HCT116 (cell line): ENCODE data around the gene COQ3. TPM values are rescaled to one million over a fixed set of nuclear protein-coding genes. Genes with fewer than 3 reads are reported as not detected.

Experiments used
- ATAC-seq: fragments of 200-7000 bp; cut with Tn5 transposase; 2 replicates; pipeline ENCODE4 v1.9.1; 2020; ENCODE audit warnings: mild to moderate bottlenecking, moderate library complexity
- BruUV-seq: library from RNA; stranded (reverse); fragments of 400-500 nt; replicated peaks from 2 replicates; lab custom pipeline; 2021; lab: Mats Ljungman, UMichigan
- CTCF ChIA-PET: fragments of 300-600 bp; sonication (Branson Sonifier 250); formaldehyde crosslinking; loops from one replicate; lab custom pipeline; 2021; ENCODE audit warnings: antibody characterized with exemption; lab: Charles Lee
- POLR2A ChIA-PET: fragments of 300-600, 350-600 bp; sonication (Branson Sonifier 250); formaldehyde crosslinking; loops from one replicate; lab custom pipeline; 2021; ENCODE audit warnings: antibody characterized with exemption; lab: Charles Lee
- RAD21 ChIA-PET, 2 experiments: fragments of 300-600 bp; sonication (Branson Sonifier 250); formaldehyde crosslinking; loops; one replicate each; lab custom pipeline; 2023; ENCODE audit warnings: low total read pairs in 2 of 2; ENCODE audit not compliant: uncharacterized antibody in 2 of 2, unreplicated experiment in 2 of 2, low non-redundant PET in 1 of 2; lab: Charles Lee
- DNase-seq: peaks from one replicate; pipeline ENCODE4 v3.0.0-alpha.2; 2010; ENCODE audit warnings: low read depth, low spot score
- H2AFZ ChIP-seq: fragments of 200-600 bp; shearing (Covaris generic), sonication (generic); 2 replicates; pipeline ENCODE4 v1.6.1; 2017; ENCODE audit warnings: low read depth, mixed run types, mixed read lengths, antibody characterized with exemption, low read length; ENCODE audit not compliant: poor library complexity, severe bottlenecking
- H3K27ac ChIP-seq: 2 replicates; pipeline ENCODE4 v1.5.1; 2012; ENCODE audit warnings: low read depth, low read length
- H3K27me3 ChIP-seq: fragments of 200-600 bp; sonication (generic); 2 replicates; pipeline ENCODE4 v1.6.1; 2016; ENCODE audit warnings: mixed run types, low read length, mixed read lengths; ENCODE audit not compliant: insufficient read depth
- H3K36me3 ChIP-seq, 2 experiments: fragments of 200-500 bp in 1 of 2; fragments of 200-600 bp in 1 of 2; sonication (Bioruptor generic) in 1 of 2; sonication (generic) in 1 of 2; 2 replicates each; pipeline versions ENCODE4 v1.5.1 to v1.6.1; 2014 to 2016; ENCODE audit warnings: low read length in 2 of 2, inconsistent platforms in 1 of 2, mixed read lengths in 1 of 2, mixed run types in 1 of 2; ENCODE audit not compliant: insufficient read depth in 2 of 2, control insufficient read depth in 1 of 2
- H3K4me1 ChIP-seq, 2 experiments: fragments of 200-600 bp in 1 of 2; sonication (generic) in 1 of 2; 2 replicates each; pipeline versions ENCODE4 v1.5.1 to v1.6.1; 2012 to 2017; ENCODE audit warnings: low read length in 2 of 2, inconsistent platforms in 1 of 2, mild to moderate bottlenecking in 1 of 2, mixed read lengths in 1 of 2, mixed run types in 1 of 2, moderate library complexity in 1 of 2; ENCODE audit not compliant: insufficient read depth in 2 of 2, control insufficient read depth in 1 of 2
- H3K4me2 ChIP-seq: fragments of 200-600 bp; sonication (generic); 2 replicates; pipeline ENCODE4 v1.6.1; 2017; ENCODE audit warnings: mixed run types, low read length, mixed read lengths
- H3K4me3 ChIP-seq, 2 experiments: fragments of 200-600 bp in 1 of 2; sonication (generic) in 1 of 2; replicated peaks in 1 of 2; 2 replicates each; pipeline ENCODE4 v1.5.1; 2011 to 2016; ENCODE audit warnings: low read length in 2 of 2, control low read depth in 1 of 2, low read depth in 1 of 2, mild to moderate bottlenecking in 1 of 2, mixed read lengths in 1 of 2, mixed run types in 1 of 2
- H3K79me2 ChIP-seq: fragments of 200-600 bp; sonication (generic); 2 replicates; pipeline ENCODE4 v1.6.1; 2017; ENCODE audit warnings: mild to moderate bottlenecking, mixed run types, low read length, moderate library complexity, mixed read lengths; ENCODE audit not compliant: insufficient read depth
- H3K9ac ChIP-seq: fragments of 200-600 bp; sonication (generic); 2 replicates; pipeline ENCODE4 v1.6.1; 2016; ENCODE audit warnings: low read length, mixed read lengths
- H3K9me2 ChIP-seq: fragments of 200-600 bp; sonication (generic), shearing (Covaris generic); 2 replicates; pipeline ENCODE4 v1.6.1; 2017; ENCODE audit warnings: mixed run types, mild to moderate bottlenecking, moderate library complexity; ENCODE audit not compliant: insufficient read depth
- H3K9me3 ChIP-seq, 2 experiments: fragments of 200-500 bp in 1 of 2; fragments of 200-600 bp in 1 of 2; sonication (Bioruptor generic) in 1 of 2; sonication (generic) in 1 of 2; 2 replicates each; pipeline ENCODE4 v1.6.1; 2014 to 2017; ENCODE audit warnings: low read length in 2 of 2, mixed read lengths in 2 of 2, inconsistent platforms in 1 of 2, low read depth in 1 of 2, mild to moderate bottlenecking in 1 of 2, mixed run types in 1 of 2, moderate library complexity in 1 of 2; ENCODE audit not compliant: control insufficient read depth in 1 of 2, insufficient read depth in 1 of 2
- H4K20me1 ChIP-seq: fragments of 200-600 bp; sonication (generic), shearing (Covaris generic); 2 replicates; pipeline ENCODE4 v1.6.1; 2017; ENCODE audit warnings: mixed run types, mild to moderate bottlenecking, moderate library complexity; ENCODE audit not compliant: insufficient read depth
- CBX3 ChIP-seq: IDR thresholded peaks from 2 replicates; pipeline ENCODE4 v1.6.1; 2012; ENCODE audit warnings: low read depth
- CTCF ChIP-seq, 3 experiments: fragments of 200-600 bp in 1 of 3; sonication (generic) in 1 of 3; IDR thresholded peaks in 2 of 3; conservative IDR thresholded peaks in 1 of 3; 2 replicates each; pipeline ENCODE4 v1.5.1; 2012 to 2017; ENCODE audit warnings: low read depth in 2 of 3, low read length in 2 of 3, antibody characterized with exemption in 1 of 3, borderline replicate concordance in 1 of 3, control low read depth in 1 of 3, mild to moderate bottlenecking in 1 of 3, mixed read lengths in 1 of 3, mixed run types in 1 of 3, moderate library complexity in 1 of 3; ENCODE audit not compliant: insufficient read depth in 1 of 3
- EGR1 ChIP-seq: IDR thresholded peaks from 2 replicates; pipeline ENCODE4 v1.6.1; 2012; ENCODE audit warnings: low read depth
- ELF1 ChIP-seq: IDR thresholded peaks from 2 replicates; pipeline ENCODE4 v1.6.1; 2012; ENCODE audit warnings: low read depth, borderline replicate concordance
- EZH2phosphoT487 ChIP-seq: fragments of 200-600 bp; IDR thresholded peaks from 2 replicates; pipeline ENCODE4 v1.6.1; 2018; ENCODE audit warnings: antibody characterized with exemption, borderline replicate concordance
- MAX ChIP-seq: IDR thresholded peaks from 2 replicates; pipeline ENCODE4 v1.6.1; 2012
- POLR2AphosphoS5 ChIP-seq: IDR thresholded peaks from 2 replicates; pipeline ENCODE4 v1.6.1; 2011; ENCODE audit warnings: mild to moderate bottlenecking, low read depth, low read length, moderate library complexity
- RAD21 ChIP-seq: IDR thresholded peaks from 2 replicates; pipeline ENCODE4 v1.6.1; 2012; ENCODE audit warnings: low read depth, mild to moderate bottlenecking
- SIN3A ChIP-seq: IDR thresholded peaks from 2 replicates; pipeline ENCODE4 v1.6.1; 2012; ENCODE audit warnings: low read depth
- SP1 ChIP-seq: IDR thresholded peaks from 2 replicates; pipeline ENCODE4 v1.6.1; 2012; ENCODE audit warnings: low read depth
- TCF7L2 ChIP-seq: IDR thresholded peaks from 2 replicates; pipeline ENCODE4 v1.7.0; 2011; ENCODE audit warnings: borderline replicate concordance, inconsistent platforms; ENCODE audit not compliant: insufficient read depth, insufficient read length; ENCODE audit errors: extremely low read depth
- YY1 ChIP-seq: IDR thresholded peaks from 2 replicates; pipeline ENCODE4 v1.6.1; 2011; ENCODE audit warnings: low read length, low read depth, moderate library complexity, mild to moderate bottlenecking; ENCODE audit not compliant: insufficient replicate concordance; ENCODE audit errors: extremely low read depth
- ZBTB33 ChIP-seq: IDR thresholded peaks from 2 replicates; pipeline ENCODE4 v1.6.1; 2011; ENCODE audit warnings: mild to moderate bottlenecking, low read length, moderate library complexity; ENCODE audit not compliant: insufficient replicate concordance; ENCODE audit errors: extremely low read depth
- ZFX ChIP-seq: fragments of 450-650 bp; IDR thresholded peaks from 2 replicates; pipeline ENCODE4 v1.6.1; 2017
- ZNF274 ChIP-seq: fragments of 200-500 bp; sonication (Bioruptor generic); IDR thresholded peaks from 2 replicates; pipeline ENCODE4 v1.6.1; 2014; ENCODE audit warnings: mild to moderate bottlenecking, low read depth, low read length, inconsistent platforms
- intact Hi-C: fragments of 100-400 bp; cut with micrococcal nuclease; formaldehyde crosslinking; loops from 2 replicates; pipeline ENCODE4 v1.10.0; 2022
- total RNA-seq: library from RNA; stranded (reverse); gene quantifications from one replicate; pipeline ENCODE4 v1.2.1, GENCODE V29; 2021; ENCODE audit not compliant: unreplicated experiment
- TF ChIP-seq, protein P1 (sequence below): IDR thresholded peaks from 2 replicates; pipeline ENCODE4 v1.6.1; 2012
- TF ChIP-seq, protein P2 (sequence below): IDR thresholded peaks from 2 replicates; pipeline ENCODE4 v1.6.1; 2012; ENCODE audit warnings: low read depth

The COQ3 gene
- total RNA-seq, 1 experiment from 2014 or later = 19.0 TPM

DNA sequence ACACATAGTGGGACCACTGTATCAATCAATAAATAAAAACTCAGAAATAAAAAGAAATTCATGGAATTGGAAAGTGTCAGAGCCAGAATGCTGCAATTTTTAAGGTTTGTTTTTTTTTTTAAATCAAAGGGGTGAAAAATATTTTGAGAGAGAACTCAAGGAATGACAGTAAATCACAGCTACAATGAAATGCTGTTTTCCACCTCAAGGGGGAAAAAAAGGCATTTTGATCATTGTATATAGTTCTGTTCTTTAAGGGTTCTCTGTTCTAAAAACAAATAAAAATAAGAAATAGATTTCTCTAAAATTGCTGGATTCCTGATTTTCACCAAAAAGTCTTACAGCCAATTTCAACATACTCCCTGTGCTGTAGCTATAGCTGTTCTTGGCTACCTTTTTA lies 69.0 kb downstream of the COQ3 start:
- TF ChIP-seq TCF7L2 = no peak
- no peak for TF ChIP-seq SIN3A
- no peak for TF ChIP-seq SP1
- TF ChIP-seq ZFX = no peak
- TF ChIP-seq, protein P1, sequence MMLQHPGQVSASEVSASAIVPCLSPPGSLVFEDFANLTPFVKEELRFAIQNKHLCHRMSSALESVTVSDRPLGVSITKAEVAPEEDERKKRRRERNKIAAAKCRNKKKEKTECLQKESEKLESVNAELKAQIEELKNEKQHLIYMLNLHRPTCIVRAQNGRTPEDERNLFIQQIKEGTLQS = no peak
- no peak for TF ChIP-seq ZBTB33
- TF ChIP-seq, protein P2, sequence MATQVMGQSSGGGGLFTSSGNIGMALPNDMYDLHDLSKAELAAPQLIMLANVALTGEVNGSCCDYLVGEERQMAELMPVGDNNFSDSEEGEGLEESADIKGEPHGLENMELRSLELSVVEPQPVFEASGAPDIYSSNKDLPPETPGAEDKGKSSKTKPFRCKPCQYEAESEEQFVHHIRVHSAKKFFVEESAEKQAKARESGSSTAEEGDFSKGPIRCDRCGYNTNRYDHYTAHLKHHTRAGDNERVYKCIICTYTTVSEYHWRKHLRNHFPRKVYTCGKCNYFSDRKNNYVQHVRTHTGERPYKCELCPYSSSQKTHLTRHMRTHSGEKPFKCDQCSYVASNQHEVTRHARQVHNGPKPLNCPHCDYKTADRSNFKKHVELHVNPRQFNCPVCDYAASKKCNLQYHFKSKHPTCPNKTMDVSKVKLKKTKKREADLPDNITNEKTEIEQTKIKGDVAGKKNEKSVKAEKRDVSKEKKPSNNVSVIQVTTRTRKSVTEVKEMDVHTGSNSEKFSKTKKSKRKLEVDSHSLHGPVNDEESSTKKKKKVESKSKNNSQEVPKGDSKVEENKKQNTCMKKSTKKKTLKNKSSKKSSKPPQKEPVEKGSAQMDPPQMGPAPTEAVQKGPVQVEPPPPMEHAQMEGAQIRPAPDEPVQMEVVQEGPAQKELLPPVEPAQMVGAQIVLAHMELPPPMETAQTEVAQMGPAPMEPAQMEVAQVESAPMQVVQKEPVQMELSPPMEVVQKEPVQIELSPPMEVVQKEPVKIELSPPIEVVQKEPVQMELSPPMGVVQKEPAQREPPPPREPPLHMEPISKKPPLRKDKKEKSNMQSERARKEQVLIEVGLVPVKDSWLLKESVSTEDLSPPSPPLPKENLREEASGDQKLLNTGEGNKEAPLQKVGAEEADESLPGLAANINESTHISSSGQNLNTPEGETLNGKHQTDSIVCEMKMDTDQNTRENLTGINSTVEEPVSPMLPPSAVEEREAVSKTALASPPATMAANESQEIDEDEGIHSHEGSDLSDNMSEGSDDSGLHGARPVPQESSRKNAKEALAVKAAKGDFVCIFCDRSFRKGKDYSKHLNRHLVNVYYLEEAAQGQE = no peak
- no peak for TF ChIP-seq RAD21
- no peak for TF ChIP-seq EZH2phosphoT487
- no peak for TF ChIP-seq CBX3
- no peak for TF ChIP-seq ELF1
- TF ChIP-seq CTCF (IDR thresholded peaks at IDR 0.05 in 2 of 3, conservative IDR thresholded peaks at IDR 0.05 in 1 of 3; ENCODE audit: borderline replicate concordance in 1 of 3, insufficient read depth in 1 of 3, low read depth in 2 of 3, low read length in 2 of 3) = no peak
- no peak for TF ChIP-seq MAX
- no peak for TF ChIP-seq POLR2AphosphoS5
- no peak for TF ChIP-seq ZNF274
- no peak for TF ChIP-seq EGR1
- no peak for TF ChIP-seq YY1
- Histone ChIP-seq H3K9ac (no peak overlapping the region), H3K9me2 (no peaks in the 10 kb centered on the region), H3K4me3 (no peak overlapping the region), H3K4me1 (no peaks in the 10 kb centered on the region), H3K36me3 (no peaks in the 10 kb centered on the region; a peak in 1 of 4 replicates), H4K20me1 (no peaks in the 10 kb centered on the region), H3K9me3 (no peaks in the 10 kb centered on the region), H3K27me3 (no peaks in the 10 kb centered on the region), H2AFZ (no peak overlapping the region), H3K4me2 (no peak overlapping the region), H3K27ac (no peak overlapping the region), H3K79me2 (no peaks in the 10 kb centered on the region)
- ChIA-PET POLR2A (no interaction called here), RAD21 (no interaction called here), CTCF (no interaction called here)
- BruUV-seq = no TSS peak
- DNase-seq (no peak), ATAC-seq (no peak)
- intact Hi-C loops = no loop called here
